Ovary (tissue), 3 donors: ENCODE data around the gene CXCL9.

Experiments used
- CTCF ChIP-seq, 3 donors: fragments of 450-650 bp in 2 of 3; fragments of 200-600 bp in 1 of 3; IDR thresholded peaks; one replicate each; pipeline versions ENCODE4 v1.5.1 to v1.8.0; 2016 to 2022; ENCODE audit warnings: antibody characterized with exemption in 3 of 3, mild to moderate bottlenecking in 1 of 3
- EP300 ChIP-seq: sonication (generic); formaldehyde crosslinking; IDR thresholded peaks from one replicate; pipeline ENCODE4 v1.6.1; 2017; ENCODE audit warnings: antibody characterized with exemption
- POLR2A ChIP-seq: fragments of 450-650 bp; IDR thresholded peaks from one replicate; pipeline ENCODE4 v1.6.1; 2017; ENCODE audit warnings: antibody characterized with exemption, mild to moderate bottlenecking, moderate library complexity
- donor health status: DM: no; HTN: no; CAD: no.

GRCh38 chr4:76000279-76000678, 7.0 kb downstream of the CXCL9 start:
- TF ChIP-seq EP300 (no peak), CTCF (IDR thresholded peaks at IDR 0.05) (no peak), POLR2A (no peak)
